Measurements from ENCODE around the gene RFX5.

- TF ChIP-seq EZH2 (IDR thresholded peaks at IDR 0.05): no peak
- TF ChIP-seq POLR2AphosphoS5 (IDR thresholded peaks at IDR 0.05; ENCODE audit: borderline replicate concordance, low read depth, low read length): no peak
These were observed 26.1 kb upstream of the RFX5 start for GRCh38 chr1:151373196-151373595.

Measured in SK-N-MC (cell line).